Mucosa of descending colon (tissue), 3 donors: ENCODE measurements around the gene DOP1B. TPM values are rescaled to one million over a fixed set of nuclear protein-coding genes. Genes with fewer than 3 reads are reported as not detected.
"Not testable (repeated sequence)": the region's sequence is repeated elsewhere in the genome, so short reads cannot be mapped to it uniquely, and the experiment has no call there.

Source experiments
- ATAC-seq: fragments of 200-7000 bp; cut with Tn5 transposase; one replicate; pipeline ENCODE4 v1.9.1; 2020; ENCODE audit warnings: mild to moderate bottlenecking, moderate library complexity
- DNase-seq, 3 donors: peaks; one replicate each; pipeline ENCODE4 v3.0.0-alpha.2; 2020
- H3K36me3 ChIP-seq: fragments of 200-600 bp; one replicate; pipeline ENCODE4 v1.8.0; 2021; ENCODE audit warnings: low read depth, mild to moderate bottlenecking
- H3K4me1 ChIP-seq: fragments of 200-600 bp; one replicate; pipeline ENCODE4 v1.8.0; 2021; ENCODE audit warnings: low read depth, mild to moderate bottlenecking
- H3K4me3 ChIP-seq: fragments of 200-600 bp; one replicate; pipeline ENCODE4 v1.8.0; 2021; ENCODE audit warnings: mild to moderate bottlenecking
- H3K9me3 ChIP-seq: fragments of 200-600 bp; one replicate; pipeline ENCODE4 v1.8.0; 2021; ENCODE audit warnings: mild to moderate bottlenecking
- intact Hi-C, 2 donors: fragments of 100-400 bp; cut with DNase I in 1 of 2; cut with micrococcal nuclease in 1 of 2; formaldehyde crosslinking; loops; one replicate each; pipeline versions ENCODE4 v1.11.0 to v1.11.1; 2022; cut with DNase I, micrococcal nuclease
- total RNA-seq, 3 donors: library from RNA; stranded (reverse); fragmentation: NEBNext Ultra II Directional in 2 of 3; extraction: Animal tissue kit (Norgen Biotek cat#: 25700) in 2 of 3; gene quantifications; one replicate each; pipeline versions ENCODE4 v1.2.1 to v1.2.4, GENCODE V29; 2021 to 2023
- TF ChIP-seq, protein P1 (sequence below): fragments of 200-600 bp; IDR thresholded peaks from one replicate; pipeline ENCODE4 v1.8.0; 2022; ENCODE audit warnings: antibody characterized with exemption, mild to moderate bottlenecking
- donor health status: DM: no; HTN: no; CAD: no; lungs with moderate emphysema.
- donor health status: DM: no; HTN: no; CAD: no.
- donor health status: DM: no; HTN: yes; CAD: no.

DOP1B gene
- total RNA-seq, 3 donors from 2014 or later = 40.4 to 87.3 (median 73.1) TPM

DNA sequence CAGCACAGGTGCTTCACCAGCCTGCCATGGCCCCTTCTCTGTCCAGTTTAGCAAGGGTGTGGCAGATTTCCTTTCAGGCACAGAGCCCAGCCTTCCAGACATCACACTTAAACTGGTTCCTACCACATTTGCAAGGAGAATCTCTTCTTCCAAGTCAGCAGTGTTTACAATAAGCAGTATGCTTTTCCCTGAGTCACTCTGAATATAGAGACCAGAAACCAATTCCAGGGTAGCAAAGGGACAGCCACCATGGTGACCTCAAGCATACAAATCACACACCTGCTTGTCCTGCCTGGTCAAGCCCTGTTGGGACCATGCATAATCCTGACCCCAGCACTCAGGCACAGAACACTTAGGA is 30.4 kb upstream of the DOP1B start:
- ATAC-seq = peak; percentile 68
- intact Hi-C loops = no loop called here
- no peaks in the 10 kb centered on the region for H3K36me3 ChIP-seq
- peaks cover 9% of the 10 kb centered on the region for H3K4me1 ChIP-seq
- peak in 1 of 3 donors; percentile 43 for DNase-seq
- no peak overlapping the region for H3K4me3 ChIP-seq
- TF ChIP-seq, protein P1, sequence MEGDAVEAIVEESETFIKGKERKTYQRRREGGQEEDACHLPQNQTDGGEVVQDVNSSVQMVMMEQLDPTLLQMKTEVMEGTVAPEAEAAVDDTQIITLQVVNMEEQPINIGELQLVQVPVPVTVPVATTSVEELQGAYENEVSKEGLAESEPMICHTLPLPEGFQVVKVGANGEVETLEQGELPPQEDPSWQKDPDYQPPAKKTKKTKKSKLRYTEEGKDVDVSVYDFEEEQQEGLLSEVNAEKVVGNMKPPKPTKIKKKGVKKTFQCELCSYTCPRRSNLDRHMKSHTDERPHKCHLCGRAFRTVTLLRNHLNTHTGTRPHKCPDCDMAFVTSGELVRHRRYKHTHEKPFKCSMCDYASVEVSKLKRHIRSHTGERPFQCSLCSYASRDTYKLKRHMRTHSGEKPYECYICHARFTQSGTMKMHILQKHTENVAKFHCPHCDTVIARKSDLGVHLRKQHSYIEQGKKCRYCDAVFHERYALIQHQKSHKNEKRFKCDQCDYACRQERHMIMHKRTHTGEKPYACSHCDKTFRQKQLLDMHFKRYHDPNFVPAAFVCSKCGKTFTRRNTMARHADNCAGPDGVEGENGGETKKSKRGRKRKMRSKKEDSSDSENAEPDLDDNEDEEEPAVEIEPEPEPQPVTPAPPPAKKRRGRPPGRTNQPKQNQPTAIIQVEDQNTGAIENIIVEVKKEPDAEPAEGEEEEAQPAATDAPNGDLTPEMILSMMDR = no peak
- H3K9me3 ChIP-seq = no peaks in the 10 kb centered on the region

DNA sequence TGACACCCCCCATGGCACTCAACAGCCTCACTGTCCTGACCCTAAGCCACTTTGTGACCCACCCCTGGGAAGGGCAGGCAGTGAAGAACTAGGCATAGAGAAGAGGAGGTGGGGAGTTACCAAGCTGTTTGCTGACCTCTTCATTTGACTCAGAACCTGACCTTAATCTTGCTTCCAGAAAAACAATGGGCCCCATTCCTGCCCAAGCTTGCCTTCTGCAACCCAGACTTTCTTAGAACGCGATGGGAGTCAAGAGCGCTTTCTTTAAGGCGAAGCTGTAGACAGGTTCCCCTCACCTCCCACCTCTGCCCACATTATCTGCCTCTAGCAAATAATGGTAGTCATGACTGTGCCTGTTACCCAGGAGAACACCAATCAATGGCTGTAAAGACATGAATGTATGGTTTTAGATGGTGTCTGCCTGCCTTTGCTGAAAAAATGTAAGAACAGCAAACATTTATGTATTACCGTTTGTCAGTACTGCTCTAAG is 30.0 kb upstream of the DOP1B start:
- no peak overlapping the region for H3K4me3 ChIP-seq
- ATAC-seq (no peak), DNase-seq (no peak)
- intact Hi-C loops = no loop called here
- no peaks in the 10 kb centered on the region for H3K36me3 ChIP-seq
- TF ChIP-seq, protein P1 = no peak
- H3K9me3 ChIP-seq = no peaks in the 10 kb centered on the region
- H3K4me1 ChIP-seq = peaks cover 9% of the 10 kb centered on the region

DNA sequence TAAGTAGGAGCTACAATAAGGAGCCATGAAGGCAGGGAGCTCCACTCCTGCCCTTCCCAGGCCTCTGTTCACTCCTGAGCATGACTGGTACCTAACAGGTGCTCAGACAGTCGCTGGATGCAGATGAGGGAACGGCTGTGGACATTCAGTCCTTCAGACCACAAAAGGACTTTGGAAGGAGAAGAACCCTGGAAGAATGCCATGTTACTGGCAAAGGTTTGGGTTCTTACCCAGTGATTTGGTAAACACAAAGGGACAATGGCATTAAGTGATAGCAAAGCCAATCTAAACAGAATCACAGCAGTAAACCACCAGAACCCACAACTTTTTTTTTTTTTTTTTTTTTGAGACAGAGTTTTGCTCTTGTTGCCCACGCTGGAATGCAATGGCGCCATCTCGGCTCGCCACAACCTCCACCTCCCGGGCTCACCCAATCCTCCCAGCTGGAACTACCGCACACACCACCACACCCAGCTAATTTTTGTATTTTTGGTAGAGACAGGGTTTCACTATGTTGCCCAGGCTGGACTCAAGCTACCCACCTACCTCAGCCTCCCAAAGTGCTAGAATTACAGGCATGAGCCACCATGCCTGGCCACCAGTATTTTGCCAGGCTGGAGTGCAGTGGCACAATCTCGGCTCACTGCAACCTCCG is 29.2 kb upstream of the DOP1B start:
- H3K9me3 ChIP-seq = no peaks in the 10 kb centered on the region
- peaks cover 9% of the 10 kb centered on the region for H3K4me1 ChIP-seq
- no peaks in the 10 kb centered on the region for H3K36me3 ChIP-seq
- ATAC-seq (no peak), DNase-seq (no peak)
- intact Hi-C loops = no loop called here
- TF ChIP-seq, protein P1 = no peak
- H3K4me3 ChIP-seq = no peak overlapping the region

DNA sequence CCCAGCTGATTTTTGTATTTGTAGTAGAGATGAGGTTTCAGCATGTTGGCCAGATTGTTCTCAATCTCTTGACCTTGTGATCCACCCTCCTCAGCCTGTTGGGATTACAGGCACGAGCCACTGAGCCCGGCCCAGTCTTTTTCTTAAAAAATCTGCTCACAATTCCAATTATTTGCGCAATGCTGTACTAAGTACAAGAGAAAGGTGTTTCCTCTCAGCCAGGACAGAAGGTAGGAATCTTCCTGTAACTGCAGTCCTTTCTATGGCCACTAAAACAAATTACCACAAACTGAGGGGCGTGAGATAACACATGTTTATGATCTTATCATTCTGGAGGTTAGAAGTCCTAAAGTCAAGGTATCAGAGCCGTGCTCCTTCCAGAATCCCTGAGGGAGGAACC is 28.6 kb upstream of the DOP1B start:
- TF ChIP-seq, protein P1 = no peak
- Histone ChIP-seq H3K36me3 (no peaks in the 10 kb centered on the region), H3K4me1 (peaks cover 9% of the 10 kb centered on the region), H3K9me3 (no peaks in the 10 kb centered on the region), H3K4me3 (no peak overlapping the region)
- intact Hi-C loops = no loop called here
- no peak for ATAC-seq
- DNase-seq = no peak

DNA sequence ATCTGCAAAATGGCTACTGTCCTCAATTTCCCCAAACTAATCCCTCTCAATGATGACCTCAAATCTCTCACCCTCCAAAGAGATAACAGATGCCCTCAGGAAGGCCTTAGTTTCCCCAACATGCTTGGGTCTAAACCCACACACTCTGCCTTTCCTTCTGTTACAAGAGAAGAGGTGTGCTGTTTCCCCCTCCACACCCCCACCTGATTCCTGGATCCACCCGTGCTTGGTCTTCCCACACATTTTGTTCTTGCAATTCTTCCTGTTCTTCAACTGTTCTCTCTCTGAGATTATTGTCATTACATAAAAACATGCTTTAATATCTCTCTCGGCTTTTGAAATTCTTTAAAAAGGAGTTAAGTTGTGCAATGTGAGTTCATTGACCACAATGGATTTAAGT is 27.4 kb upstream of the DOP1B start:
- no peak for DNase-seq
- TF ChIP-seq, protein P1 = no peak

DNA sequence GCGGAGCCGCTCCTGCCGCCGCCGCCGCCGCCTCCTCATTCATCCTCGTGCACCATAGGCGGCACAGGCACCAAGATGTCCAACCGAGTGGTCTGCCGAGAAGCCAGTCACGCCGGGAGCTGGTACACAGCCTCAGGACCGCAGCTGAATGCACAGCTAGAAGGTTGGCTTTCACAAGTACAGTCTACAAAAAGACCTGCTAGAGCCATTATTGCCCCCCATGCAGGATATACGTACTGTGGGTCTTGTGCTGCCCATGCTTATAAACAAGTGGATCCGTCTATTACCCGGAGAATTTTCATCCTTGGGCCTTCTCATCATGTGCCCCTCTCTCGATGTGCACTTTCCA is 26.2 kb upstream of the DOP1B start:
- H3K4me3 ChIP-seq, H3K36me3 ChIP-seq, DNase-seq, intact Hi-C loops, H3K9me3 ChIP-seq, ATAC-seq: not testable (repeated sequence)
- H3K4me1 ChIP-seq = peaks cover 21% of the 10 kb centered on the region

More for the DNA sequence above, 27.4 kb upstream of the DOP1B start:
- Histone ChIP-seq H3K4me3 (no peak overlapping the region), H3K4me1 (peaks cover 13% of the 10 kb centered on the region), H3K36me3 (no peaks in the 10 kb centered on the region), H3K9me3 (no peaks in the 10 kb centered on the region)
- intact Hi-C loops = no loop called here
- no peak for ATAC-seq

DNA sequence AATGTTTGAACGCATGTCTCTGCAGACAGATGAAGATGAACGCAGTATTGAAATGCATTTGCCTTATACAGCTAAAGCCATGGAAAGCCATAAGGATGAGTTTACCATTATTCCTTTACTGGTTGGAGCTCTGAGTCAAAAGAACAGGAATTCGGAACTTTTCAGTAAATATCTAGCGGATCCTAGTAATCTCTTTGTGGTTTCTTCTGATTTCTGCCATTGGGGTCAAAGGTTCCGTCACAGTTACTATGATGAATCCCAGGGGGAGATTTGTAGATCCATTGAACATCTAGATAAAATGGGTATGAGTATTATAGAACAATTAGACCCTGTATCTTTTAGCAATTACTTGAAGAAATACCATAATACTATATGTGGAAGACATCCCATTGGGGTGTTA is 25.8 kb upstream of the DOP1B start:
- intact Hi-C loops, H3K36me3 ChIP-seq, DNase-seq, ATAC-seq, H3K4me3 ChIP-seq, H3K9me3 ChIP-seq: not testable (repeated sequence)
- peaks cover 16% of the 10 kb centered on the region for H3K4me1 ChIP-seq
